ENCODE data around the gene C1QTNF5.

Gene C1QTNF5

GRCh38 chr11:119357074-119357473 lies 16.4 kb upstream of the C1QTNF5 start:
- no peak for DNase-seq

DNA sequence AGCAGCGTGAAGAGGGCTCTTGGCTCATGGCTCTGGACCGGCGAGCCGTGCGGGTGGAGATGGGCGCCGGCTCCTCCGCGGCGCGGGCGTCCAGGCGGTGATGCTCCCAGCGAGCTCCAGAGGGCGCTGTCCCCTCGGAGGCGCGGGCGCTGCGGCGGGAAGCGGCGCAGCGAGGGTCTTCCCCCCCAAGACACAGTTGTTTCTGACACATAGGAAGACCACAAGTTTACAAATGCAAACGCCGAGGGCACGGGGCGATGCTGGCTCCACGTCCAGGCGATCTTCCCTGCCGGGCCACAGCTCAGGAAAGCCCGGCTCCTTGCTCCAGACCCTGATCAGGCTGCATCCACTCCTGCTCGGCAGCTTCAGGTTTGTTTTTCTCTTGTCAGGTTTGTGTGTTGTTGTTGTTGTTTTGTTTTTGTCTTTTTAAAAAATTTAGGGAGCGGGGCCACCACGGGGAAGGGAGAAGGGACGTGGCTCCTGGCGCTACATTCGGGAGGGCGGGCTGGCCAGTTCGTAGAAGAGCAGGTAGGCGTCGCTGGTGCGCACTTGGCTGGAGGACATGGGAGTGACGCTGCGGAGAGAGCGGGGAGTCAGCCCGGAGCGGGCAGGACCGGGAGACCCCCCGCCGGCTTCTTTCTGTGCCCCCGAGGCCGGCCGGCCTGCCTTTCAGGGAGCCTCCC lies 15.8 kb upstream of the C1QTNF5 start:
- no peak for DNase-seq

DNA sequence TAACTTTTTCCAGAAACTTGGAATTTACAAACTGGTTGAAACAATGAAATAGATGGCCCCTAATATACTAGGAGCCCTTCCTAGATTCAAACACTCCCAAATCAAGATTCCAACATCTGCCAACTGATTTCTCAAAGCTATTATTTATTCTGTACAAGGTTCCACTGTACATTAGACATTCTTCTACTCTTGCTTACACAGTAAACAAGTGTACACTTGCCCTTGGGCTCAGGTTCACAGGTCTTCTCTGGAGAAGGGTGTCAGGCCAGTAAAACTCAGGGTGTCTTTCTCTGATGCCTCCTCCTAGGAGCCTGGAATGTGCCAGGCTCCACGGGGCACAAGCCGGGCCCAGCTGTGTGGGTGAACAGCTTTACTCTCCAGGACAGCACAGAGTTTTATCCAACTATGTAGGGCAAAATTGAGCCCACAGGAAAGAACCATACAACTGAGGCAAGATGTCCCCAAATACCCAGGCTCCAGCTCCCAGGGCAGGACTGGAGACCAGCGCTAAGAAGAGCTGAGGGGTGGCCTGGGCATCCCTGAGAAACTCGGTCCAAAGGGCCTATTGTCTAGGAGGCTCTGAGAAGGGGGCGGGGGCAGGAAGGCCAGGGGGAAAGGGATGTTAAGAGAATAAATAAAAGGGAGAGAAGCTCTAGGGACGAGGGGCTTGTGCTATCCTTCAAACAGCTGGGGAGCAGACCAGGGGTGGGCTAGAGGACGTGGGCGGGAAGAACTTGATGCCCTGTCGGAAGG lies 14.6 kb upstream of the C1QTNF5 start:
- no peak for DNase-seq

DNA sequence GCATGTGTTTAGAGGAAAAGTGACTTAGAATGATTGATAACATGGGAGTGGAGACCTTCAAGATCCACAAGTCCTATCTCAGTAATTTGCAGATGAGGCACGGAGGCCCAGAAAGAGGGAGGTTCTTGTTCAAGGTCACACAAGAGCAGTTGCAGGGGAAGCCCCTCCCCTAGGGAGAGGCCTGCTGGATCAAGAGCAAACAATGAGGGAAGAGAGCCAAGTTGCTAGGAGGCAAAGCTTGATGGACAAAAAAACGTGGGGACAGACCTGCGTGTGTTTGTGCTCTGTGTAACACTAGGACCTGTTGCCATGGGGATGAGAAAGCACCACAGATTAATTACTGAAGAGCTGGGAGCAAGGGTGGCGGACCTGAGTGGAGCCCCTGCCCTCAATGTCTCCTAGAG lies 12.2 kb upstream of the C1QTNF5 start:
- DNase-seq, result no peak

GRCh38 chr11:119351232-119351631 lies 10.5 kb upstream of the C1QTNF5 start:
- DNase-seq, result no peak

- no peak for DNase-seq
Observed at GRCh38 chr11:119350302-119350701, 9.6 kb upstream of the C1QTNF5 start.

GRCh38 chr11:119347940-119348605 lies 7.4 kb upstream of the C1QTNF5 start:
- DNase-seq, result peak; percentile 10

GRCh38 chr11:119347242-119347641 lies 6.6 kb upstream of the C1QTNF5 start:
- peak; percentile 11 for DNase-seq

DNA sequence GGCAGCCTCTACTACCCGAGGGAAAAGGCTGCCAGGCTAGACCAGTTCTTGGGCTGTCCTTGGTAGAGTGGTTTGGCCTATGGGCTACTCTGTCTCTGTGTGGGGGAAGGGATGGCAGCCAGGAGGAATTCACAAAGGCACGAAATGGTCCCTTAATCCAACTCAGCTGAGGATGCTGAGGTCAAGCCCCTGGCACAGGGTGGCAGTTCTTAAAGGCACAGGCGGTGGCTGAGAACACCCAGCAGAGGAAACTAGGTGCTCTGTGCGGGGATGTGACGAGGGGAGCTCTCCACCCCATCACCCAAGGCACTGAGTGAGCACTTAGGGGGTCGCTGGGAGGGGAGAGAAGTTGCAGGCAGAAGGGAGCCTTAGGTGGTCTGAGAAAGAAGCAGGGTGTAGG lies 5.9 kb upstream of the C1QTNF5 start, which contains the start of gene MFRP:
Gene MFRP, minus strand, starts transcription at position 101 of the 400 bp plus-strand sequence. CDS start 192 bp downstream, outside the sequence.
- DNase-seq, result peak; percentile 18

DNA sequence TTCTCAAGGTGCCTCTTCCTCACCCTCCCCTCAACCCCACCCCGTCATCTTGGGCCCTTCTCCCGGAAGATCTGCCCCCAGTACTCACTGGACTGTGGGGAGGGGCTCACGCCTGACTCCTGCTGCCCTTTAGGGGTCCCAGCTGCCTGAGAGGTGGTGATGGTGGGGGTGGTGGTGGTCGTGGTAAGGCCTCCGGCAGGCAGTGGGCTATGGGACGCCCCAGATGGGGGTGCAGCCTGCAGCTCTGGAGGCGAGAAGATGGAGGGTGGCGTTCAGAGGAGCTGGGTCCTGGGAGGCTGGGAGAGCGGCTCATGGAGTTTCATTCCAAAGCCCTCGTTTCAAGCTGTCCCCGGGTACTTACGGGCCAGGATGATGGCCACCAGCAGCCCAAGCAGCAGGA lies 5.0 kb upstream of the C1QTNF5 start:
- peak; percentile 5 for DNase-seq

- DNase-seq, result peak; percentile 16
Observed at GRCh38 chr11:119344291-119345010, 3.8 kb upstream of the C1QTNF5 start.

GRCh38 chr11:119343726-119344125 lies 3.0 kb upstream of the C1QTNF5 start:
- peak; percentile 26 for DNase-seq

DNA sequence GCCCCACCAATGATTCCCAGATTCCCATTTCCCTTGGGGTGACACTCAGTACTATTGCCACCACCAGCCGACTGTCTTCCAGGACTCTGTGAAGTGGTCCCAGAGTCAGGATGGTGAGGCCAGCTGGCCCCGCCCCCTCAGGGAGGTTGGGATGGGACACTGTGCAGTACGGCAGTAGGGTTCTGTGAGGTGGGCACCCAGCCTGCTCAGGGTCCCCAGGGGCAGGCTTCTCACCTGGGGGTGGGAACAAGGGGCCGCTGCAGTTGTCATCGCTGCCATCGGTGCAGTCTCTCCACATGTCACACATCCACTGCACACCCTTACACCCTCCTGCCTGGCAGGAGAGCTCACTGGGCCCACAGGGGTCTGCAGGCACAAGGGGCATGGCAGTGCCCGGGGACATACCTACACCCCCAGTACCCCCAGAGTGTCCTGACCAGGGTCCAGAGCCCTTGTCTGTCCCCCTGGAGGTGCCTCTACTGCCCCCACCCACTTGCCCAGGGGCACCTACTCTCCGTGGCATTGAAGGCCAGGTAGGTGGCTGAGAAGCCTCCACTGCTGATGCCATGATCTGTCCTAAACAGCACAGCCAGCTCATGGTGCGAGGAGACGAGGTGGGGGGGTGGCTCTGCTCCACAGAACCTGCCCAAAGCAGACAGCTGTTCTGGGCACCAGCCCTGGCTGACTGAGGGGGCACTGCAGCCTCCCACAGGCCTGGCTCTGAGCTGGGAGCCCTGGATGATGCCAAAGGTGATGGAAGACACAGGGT lies 1.9 kb upstream of the C1QTNF5 start:
- DNase-seq, result peak; percentile 57

- DNase-seq, result no peak
Observed at GRCh38 chr11:119342023-119342300, 1.3 kb upstream of the C1QTNF5 start.

- peak; percentile 52 for DNase-seq
Observed at GRCh38 chr11:119341222-119342022, 739 bp upstream of the C1QTNF5 start.

- DNase-seq, result peak; percentile 96
Observed at GRCh38 chr11:119339589-119340334, 921 bp downstream of the C1QTNF5 start.

DNA sequence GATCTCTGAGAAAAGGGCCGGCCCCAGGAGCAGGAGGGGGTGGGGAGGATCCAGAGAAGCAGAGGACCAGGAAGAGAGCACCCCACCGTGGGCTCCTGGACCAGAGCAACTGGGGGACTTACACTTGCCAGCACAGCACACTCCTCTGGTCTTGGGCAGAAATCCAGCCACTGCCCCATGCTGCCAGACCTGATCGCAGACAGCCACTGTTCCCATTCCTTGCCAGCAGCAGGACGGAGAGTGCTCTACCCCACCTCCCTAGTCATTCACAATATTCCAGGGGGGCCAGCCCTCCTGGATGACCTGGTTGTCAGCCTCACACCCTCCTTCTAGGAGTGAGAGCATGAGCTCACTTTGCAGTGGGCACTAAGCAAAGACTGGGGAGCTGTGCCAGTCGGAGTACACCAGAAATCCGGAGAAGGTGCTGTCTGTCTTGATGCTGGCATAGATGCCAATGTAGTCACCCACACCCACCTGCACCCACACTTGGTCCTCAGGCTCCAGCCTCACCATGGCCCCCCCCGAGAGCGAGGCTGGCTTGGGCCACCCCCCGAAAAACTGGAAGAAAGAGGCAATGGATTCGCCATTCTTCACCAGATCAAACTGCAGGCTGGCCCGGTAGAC lies 1.6 kb downstream of the C1QTNF5 start:
- DNase-seq, result peak; percentile 63

GRCh38 chr11:119338318-119338890 lies 2.3 kb downstream of the C1QTNF5 start:
- peak; percentile 99 for DNase-seq

DNA sequence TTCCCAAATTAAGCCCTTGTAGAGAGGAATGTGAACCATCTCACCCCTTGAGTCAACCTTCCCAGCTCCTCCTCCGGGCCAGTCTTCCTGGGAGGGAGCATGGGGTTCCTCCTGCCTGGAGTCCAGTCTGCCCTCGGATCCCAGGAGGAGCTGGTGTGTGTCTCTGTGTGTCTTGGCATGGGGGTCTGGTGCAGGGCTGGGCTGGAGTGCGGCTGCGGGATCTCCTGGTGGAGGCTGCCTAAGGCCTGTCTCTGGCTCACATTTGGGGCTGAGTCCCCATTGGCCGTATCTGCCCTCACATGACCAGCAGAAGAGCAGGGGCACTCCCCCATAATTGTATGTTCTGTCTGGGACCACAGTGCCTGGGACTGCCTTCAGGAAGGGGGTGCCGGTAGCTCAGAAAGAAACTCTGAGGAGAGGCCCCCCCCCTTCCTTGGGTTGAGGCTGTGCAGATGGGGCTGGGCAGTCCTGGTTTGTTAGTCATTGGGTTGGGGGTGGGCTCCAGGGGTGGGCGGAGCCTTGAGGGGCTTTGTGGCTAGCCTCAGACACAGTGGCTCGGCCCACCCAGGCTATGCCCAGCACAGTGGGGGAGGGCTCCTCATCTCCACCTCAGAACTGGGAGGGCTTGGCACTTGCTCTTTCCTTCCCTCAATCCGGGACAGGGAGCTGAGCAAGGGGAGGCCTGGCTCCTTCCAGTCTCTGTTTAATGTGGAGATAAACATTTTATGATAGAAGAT lies 2.9 kb downstream of the C1QTNF5 start:
- DNase-seq, result peak; percentile 74

Data from 8988T (cell line).